RWPE1 (cell line): ENCODE measurements around the gene BABAM2.

ENCODE experiments used
- CTCF ChIA-PET: fragments of 350-600 bp; sonication (Branson Sonifier 250); formaldehyde crosslinking; extraction: SDS; loops from one replicate; lab custom pipeline; 2021; lab: Yijun Ruan, JAX
- POLR2A ChIA-PET: fragments of 400-600 bp; formaldehyde crosslinking; extraction: SDS; loops from one replicate; lab custom pipeline; 2020; ENCODE audit warnings: antibody characterized with exemption; ENCODE audit not compliant: low non-redundant PET; lab: Yijun Ruan, JAX
- DNase-seq: peaks from one replicate; pipeline ENCODE4 v3.0.0; 2012; ENCODE audit warnings: low spot score
- H3K27ac ChIP-seq: fragments of 450-650 bp; 2 replicates; pipeline ENCODE4 v1.5.1; 2017
- CTCF ChIP-seq: fragments of 450-650 bp; conservative IDR thresholded peaks from 2 replicates; pipeline ENCODE4 v1.5.1; 2017; ENCODE audit warnings: low read depth, mild to moderate bottlenecking

The BABAM2 gene

GRCh38 chr2:28045676-28046351 is 155.3 kb downstream of the BABAM2 start:
- peak; percentile 8 for DNase-seq
- CTCF ChIA-PET = no interaction called here
- H3K27ac ChIP-seq = no peak overlapping the region
- no peak for TF ChIP-seq CTCF
- POLR2A ChIA-PET = no interaction called here

- H3K27ac ChIP-seq = no peak overlapping the region
- no peak for DNase-seq
- ChIA-PET POLR2A (no interaction called here), CTCF (no interaction called here)
- TF ChIP-seq CTCF = no peak
Measured at GRCh38 chr2:28046921-28047320, 156.4 kb downstream of the BABAM2 start.

DNA sequence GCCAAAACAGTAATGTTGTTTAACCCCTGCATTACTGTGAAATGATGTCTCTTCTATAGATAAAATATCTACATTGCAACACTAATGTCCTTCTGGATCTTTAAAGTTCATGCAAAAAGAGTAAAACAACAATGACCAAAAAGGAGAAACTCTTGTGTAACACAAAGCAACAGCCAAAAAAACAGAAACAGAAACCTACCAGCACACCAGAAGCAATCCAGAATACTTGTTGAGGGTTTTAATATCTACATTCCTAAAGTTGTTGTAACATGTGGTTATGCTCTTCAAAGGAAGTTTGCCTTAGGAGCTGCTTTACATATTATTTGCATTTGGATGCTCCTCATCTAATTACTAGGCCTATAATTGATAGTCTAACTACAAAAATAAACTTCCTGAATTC is 157.2 kb downstream of the BABAM2 start:
- TF ChIP-seq CTCF = no peak
- ChIA-PET CTCF (no interaction called here), POLR2A (no interaction called here)
- H3K27ac ChIP-seq = no peak overlapping the region
- no peak for DNase-seq

GRCh38 chr2:28048341-28048740 is 157.8 kb downstream of the BABAM2 start:
- CTCF ChIA-PET = no interaction called here
- DNase-seq = no peak
- no peak overlapping the region for H3K27ac ChIP-seq
- POLR2A ChIA-PET = no interaction called here
- TF ChIP-seq CTCF = no peak

- no peak overlapping the region for H3K27ac ChIP-seq
- ChIA-PET CTCF (no interaction called here), POLR2A (interaction anchor here (0.7 kb wide), 1 partner anchor 199 kb away, joined by 3 read pairs; no protein-coding TSS in a partner anchor)
- TF ChIP-seq CTCF = no peak
- no peak for DNase-seq
Measured at GRCh38 chr2:28049416-28049815, 158.9 kb downstream of the BABAM2 start.

GRCh38 chr2:28049899-28050298 is 159.4 kb downstream of the BABAM2 start:
- no peak overlapping the region for H3K27ac ChIP-seq
- ChIA-PET POLR2A (interaction anchor here (0.7 kb wide), 1 partner anchor 199 kb away, joined by 3 read pairs; no protein-coding TSS in a partner anchor), CTCF (no interaction called here)
- DNase-seq = no peak
- no peak for TF ChIP-seq CTCF
